ENCODE data around the gene FGF3.

The FGF3 gene

GRCh38 chr11:69803022-69803421 is 16.2 kb downstream of the FGF3 start:
- no peak for DNase-seq (ENCODE audit: low spot score)

DNA sequence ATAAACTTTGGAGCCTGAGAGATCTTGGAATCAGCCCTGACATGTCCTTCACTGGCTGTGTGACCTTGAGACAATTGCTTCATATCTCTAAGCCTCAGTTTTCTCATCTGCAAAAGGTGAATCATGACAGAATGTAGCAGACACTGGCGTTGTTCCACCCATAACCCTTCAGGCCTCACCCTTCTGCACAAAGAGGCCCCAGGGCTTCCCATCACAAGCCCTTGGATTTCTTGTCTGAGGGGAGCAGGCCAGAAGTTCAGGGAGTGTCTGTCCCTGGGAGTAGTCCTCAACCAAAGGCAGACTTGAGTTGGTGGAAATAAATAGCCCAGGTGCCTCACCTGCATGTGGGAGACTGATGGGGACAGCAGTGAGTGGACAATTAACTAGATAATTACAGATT is 16.6 kb downstream of the FGF3 start:
- DNase-seq (ENCODE audit: low spot score): no peak

GRCh38 chr11:69801513-69802335 is 17.5 kb downstream of the FGF3 start:
- DNase-seq (ENCODE audit: low spot score): peak; percentile 83

- no peak for DNase-seq (ENCODE audit: low spot score)
Measured at GRCh38 chr11:69800278-69800677, 18.9 kb downstream of the FGF3 start.

DNA sequence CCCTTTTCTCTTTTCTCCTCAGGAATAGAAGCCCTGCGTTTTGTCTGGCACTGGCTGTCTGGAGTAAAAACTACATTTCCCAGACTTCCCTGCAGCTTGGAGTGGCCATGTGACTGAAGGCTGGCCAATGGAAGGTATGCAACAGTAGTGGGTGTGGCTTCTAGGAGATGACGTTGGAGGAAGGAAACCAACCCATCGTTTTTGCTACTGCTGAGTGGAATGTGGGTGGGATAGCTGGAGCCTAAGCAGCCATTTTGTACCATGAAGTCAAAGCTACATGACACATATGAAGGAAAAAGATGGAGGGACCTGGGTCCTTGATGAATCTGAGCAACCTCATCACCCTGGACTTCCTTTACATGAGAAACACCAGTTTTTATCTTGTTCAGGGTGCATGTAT is 19.6 kb downstream of the FGF3 start:
- DNase-seq (ENCODE audit: low spot score): peak; percentile 74

DNA sequence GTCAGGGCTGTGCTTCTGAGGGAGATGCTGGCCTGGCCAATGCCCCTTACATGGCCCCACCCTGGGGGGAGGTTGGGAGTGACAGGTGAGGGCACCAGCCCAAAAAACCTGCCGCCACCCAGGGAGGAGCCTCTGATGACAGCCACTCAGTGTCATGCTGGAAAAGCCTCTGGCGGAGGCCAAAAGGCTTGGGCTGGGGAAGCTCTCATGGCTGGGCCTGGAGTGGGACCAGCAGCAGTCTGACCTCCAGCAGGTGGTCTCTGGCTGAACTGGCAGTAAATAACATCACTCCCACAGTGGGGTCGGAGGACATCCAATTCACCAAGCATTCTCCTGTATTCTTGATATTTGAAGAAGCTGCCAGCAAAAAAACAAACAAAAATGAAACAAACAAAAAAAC is 20.1 kb downstream of the FGF3 start:
- no peak for DNase-seq (ENCODE audit: low spot score)

DNA sequence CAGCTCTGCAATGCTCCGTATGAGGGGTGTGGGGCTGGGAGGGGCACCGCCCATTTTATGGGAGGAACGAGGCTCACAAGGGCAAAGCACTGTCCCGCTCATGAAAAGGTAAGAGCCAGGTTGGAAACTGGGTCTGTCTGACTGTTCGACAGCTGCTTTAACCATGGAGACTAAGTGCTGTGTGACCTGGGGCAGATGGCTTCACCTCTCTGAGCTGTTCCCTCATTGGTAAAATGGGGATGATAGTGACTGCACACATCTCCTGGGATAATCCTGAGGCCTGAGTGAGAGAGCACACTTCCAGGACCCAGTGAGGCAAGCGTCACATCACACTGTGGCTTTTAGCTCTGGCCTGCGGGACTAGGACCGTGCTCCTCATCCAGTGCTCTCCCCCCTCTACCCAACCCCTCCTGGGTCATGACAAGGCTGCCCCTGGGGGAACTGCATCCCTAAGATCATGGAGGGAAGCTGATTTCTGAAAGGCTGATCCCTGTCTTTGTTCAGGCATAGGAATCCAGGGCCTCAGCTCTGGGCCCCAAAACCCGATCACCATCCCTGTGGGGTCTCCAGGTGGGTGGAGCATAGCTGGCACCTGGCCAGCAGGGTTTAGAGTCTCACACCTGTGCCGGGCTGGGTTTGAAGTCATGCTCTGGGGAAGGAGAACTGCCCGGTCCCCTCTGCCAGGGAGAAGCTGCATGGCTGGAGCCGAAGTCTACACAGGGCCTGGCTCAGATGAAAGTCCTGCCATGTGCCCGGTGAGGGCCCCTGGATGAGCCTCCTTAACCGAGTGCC is 21.3 kb downstream of the FGF3 start:
- DNase-seq (ENCODE audit: low spot score): no peak

DNA sequence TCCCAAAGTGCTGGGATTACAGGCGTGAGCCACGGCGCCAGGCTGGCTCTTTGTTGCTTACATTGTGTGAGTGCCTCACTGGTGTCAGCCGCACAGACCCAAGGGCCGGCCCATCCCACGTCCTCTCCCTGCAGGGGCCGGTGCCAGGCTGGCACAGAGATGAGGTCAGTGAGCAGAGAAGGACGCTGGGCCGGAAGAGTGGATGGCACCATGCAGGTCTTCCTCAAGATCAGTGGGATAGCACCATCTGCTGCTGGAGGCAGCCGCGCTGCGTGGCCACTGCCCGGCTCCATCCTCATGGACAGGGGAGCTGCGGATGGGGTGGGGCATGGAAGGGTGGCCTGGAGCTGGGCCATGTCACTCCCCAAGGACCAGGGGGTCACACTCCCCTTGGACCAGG is 22.1 kb downstream of the FGF3 start:
- no peak for DNase-seq (ENCODE audit: low spot score)

GRCh38 chr11:69796063-69796462 is 23.2 kb downstream of the FGF3 start:
- DNase-seq (ENCODE audit: low spot score): no peak

- no peak for DNase-seq (ENCODE audit: low spot score)
Measured at GRCh38 chr11:69791276-69792180, 27.7 kb downstream of the FGF3 start.

DNA sequence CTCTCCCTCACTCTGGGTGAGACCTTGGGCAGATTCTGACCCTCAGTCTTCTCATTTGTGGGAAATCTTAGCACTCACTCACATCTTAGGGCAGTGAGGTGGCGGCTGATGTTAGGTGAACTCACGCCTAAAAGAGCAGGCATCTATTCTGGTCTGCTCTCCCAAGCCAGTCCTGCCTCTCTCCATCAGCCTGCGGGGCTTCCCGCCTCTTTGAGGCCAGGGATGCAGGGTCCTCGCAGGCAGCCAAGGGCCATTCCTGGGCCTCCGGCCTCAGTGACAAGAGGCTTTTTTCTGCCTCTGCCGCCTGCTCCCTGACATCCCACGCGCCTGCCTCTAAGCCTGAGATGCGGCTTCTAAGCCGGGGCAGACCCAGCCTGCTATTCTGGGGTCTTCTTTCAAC is 30.3 kb downstream of the FGF3 start:
- DNase-seq (ENCODE audit: low spot score): no peak

GRCh38 chr11:69787906-69788305 is 31.3 kb downstream of the FGF3 start:
- DNase-seq (ENCODE audit: low spot score): no peak

DNA sequence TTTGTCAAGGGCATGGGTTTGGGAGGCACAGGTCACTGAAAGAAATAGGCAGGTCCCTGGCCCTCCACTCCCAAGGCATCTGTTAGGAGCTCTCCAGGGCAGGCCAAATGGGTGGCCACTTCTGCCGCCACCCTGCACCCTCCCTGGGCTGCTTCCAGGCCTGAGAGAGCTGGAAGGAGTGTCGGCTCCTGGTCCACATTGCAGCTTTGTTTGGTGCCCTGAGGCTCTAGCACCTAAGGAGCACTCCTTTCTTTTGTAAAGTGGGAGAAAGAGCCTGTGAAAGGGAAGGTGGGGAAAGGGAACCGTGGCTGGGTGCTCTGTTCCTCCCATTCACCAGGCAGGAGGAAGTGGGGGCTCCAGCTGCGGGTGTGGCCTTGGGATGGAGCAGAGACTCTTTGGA is 31.8 kb downstream of the FGF3 start:
- DNase-seq (ENCODE audit: low spot score): no peak

DNA sequence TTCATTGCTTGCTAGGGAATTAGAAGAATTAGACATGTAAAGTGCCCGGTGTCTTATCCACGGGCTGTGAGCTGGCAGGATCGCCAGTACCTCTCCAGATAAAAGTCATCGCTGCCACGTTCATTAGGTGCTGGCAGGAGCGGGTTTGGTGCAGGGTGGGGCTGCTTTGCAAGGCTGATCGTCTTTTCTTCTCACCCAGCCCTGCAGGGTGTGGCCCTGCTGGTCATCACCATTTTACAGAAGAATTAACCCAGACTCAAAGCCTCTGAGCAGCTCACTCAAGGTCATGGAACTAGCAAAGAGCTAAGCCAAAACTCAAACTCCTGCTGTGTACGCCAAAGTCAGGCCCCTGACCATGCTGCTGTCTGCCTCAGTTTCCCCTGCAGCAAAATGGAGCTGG is 38.0 kb downstream of the FGF3 start:
- DNase-seq (ENCODE audit: low spot score): peak; percentile 13

DNA sequence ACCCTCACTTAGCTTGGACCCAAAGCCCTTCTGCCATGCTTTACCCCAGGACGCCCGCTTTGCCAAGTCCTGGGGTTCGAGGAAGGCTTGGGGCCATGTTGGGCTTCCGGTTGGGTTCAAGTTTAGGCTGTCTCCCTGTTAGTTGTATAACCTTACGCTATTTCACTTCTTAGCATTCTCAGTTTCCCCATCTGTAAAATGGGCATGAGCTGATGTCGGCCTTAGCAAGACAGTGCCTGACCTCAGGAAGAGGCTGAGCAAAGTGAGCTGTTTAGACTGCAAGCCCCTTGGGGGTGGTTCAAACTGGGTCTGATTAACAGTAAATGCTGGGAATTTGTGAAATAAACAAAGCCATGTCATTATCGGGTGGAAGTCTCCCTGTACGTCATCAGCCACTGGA is 40.8 kb downstream of the FGF3 start:
- no peak for DNase-seq (ENCODE audit: low spot score)

DNA sequence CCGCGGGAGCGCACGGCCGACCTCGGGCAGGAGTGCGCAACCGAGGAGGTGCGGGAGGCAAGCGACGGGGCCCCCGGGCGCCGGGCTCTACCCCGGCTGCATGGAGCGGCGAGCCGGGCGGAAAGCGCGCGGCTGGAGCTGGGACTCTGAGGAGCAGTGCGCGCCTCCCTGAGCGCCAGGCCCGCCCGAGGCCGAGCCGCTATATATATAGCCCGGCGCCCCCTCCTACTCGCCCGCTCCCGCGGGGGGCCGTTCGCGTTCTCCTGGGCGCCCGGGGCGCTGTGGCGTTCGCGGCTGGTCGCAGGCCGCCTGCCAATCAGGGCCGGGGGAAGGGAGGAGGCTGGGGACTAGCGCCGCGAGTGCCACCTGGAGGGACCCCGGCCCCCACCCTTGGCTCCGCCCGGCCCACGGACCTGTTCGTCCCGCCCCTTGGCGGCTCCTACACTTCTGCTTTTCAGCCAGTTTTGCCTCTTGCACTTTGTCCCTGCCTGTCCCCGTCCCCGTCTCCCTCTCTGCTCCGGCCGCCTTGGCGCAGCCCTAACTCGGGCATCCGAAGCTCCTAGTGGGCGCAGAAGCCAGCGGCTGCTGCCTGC is 44.0 kb downstream of the FGF3 start, which contains the start of gene FGF4:
Gene FGF4 (minus strand): TSS at position 179 of the 593 bp plus-strand sequence. CDS start 257 bp downstream, outside the sequence.
- no peak for DNase-seq (ENCODE audit: low spot score)

GRCh38 chr11:69774354-69775162 is 44.7 kb downstream of the FGF3 start:
- DNase-seq (ENCODE audit: low spot score): no peak

DNA sequence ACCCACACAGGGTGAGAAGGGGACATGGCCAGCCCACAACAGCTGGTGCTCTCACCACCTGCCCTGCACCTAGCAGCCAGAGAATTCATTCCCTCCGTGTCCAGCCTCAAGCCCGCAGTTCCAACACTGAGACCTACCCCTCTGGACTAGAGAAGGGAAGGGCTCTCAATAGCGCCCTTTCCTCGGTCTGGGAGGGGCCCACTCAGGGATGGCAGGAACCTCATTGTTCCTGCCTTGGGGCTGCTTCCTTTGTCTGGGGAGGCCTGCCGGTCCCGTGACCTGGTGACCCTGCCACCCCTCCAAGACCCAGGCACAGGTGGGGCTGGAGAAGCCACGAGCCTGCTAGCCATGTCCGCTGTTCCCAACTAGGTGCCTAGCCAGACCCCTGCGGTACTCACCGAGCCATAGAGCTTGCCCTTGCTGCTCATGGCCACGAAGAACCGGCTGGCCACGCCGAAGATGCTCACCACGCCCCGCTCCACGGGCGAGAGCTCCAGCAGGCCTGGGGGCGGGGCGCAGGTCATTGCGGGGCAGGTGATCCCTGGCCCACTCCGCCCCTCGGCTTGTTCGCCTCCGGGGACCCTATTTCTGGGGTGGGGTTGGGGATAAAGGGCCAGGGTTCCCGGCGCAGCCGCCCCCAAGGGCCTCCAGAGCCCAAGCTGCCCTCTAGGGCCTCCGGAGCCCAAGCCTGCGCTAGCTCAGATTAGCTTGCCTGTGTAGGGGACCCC is 45.4 kb downstream of the FGF3 start:
- DNase-seq (ENCODE audit: low spot score): no peak

GRCh38 chr11:69771466-69771865 is 47.8 kb downstream of the FGF3 start:
- DNase-seq (ENCODE audit: low spot score): no peak

DNA sequence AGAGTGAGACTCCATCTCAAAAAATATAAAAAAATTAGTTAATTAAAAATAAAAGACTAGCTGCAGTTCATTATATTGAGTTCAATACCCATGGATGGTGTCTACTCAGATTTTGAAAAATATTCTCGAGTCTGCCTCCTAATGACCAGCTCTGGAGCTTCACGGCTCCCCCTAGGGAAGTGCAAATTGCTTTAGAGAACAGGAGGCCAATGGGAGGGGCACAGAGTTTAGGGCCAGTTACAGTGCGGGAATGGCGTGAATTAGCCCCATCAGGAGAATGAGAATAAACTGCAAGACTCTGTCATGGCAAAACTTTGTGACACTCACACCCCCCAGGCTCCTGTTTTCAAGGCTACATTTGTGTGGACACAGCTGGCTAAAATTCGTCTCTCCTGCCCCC is 48.7 kb downstream of the FGF3 start:
- DNase-seq (ENCODE audit: low spot score): no peak

All from SW480 (cell line).